ENCODE results near the gene SLC23A2.

SLC23A2 gene

GRCh38 chr20:4961746-4962145 is 39.6 kb downstream of the SLC23A2 start:
- DNase-seq, result peak; percentile 39

DNA sequence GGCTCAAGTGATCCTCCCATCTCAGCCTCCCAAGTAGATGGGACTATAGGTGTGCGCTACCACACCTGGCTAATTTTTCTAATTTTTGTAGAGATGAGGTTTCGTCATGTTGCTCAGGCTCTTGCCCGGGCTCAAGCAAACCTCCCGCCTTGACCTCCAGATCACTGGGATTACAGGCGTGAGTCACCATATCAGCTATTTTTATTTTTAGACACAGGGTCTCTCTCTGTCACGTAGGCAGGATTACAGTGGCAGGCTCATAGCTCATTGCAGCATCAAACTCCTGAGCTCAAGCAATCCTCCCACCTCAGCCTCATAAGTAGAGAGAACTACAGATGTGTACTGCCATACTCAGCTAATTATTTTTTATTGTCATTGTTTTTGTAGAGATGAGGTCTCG is 41.7 kb downstream of the SLC23A2 start:
- no peak for DNase-seq

DNA sequence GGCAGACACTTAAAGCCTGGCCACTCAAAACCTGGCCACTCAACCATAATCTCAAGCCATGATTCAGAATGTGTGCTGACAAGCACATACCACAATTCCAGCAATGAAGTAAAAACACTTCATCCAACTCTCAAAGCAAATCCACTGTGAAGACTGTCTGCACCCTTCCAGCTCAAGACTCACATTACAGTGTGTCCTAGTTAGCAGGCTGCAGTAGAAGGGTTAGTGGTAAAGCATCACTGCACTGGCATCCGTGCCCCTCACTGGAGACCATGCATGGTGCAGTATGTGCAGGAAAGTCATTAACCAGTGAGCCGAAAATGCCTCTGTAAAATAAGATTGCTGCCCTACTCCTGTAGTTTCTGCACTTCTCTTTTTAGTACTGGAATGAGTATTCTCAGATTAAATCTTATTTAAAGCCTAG is 43.4 kb downstream of the SLC23A2 start:
- DNase-seq, result peak; percentile 18

DNA sequence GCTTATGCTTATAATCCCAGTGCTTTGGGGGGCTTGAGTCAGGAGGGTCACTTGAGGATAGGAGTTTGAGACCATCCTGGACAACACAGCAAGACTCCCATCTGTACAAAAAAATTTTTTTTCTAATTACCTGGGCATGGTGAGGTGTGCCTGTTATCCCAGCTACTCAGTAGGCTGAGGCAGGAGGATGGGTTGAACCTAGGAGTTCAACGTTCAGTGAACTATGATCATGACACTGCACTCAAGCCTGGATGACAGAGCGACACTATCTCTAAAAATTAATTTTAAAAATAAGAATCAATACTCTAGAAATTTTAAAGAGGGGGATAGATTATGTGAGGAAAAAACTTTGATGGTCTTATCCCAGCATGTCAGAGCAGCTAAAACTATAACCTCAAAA is 44.1 kb downstream of the SLC23A2 start:
- no peak for DNase-seq

GRCh38 chr20:4956200-4956810 is 45.0 kb downstream of the SLC23A2 start:
- DNase-seq, result peak; percentile 58

- no peak for DNase-seq
Observed at GRCh38 chr20:4953881-4954280, 47.4 kb downstream of the SLC23A2 start.

GRCh38 chr20:4952229-4952628 is 49.1 kb downstream of the SLC23A2 start:
- DNase-seq, result no peak

DNA sequence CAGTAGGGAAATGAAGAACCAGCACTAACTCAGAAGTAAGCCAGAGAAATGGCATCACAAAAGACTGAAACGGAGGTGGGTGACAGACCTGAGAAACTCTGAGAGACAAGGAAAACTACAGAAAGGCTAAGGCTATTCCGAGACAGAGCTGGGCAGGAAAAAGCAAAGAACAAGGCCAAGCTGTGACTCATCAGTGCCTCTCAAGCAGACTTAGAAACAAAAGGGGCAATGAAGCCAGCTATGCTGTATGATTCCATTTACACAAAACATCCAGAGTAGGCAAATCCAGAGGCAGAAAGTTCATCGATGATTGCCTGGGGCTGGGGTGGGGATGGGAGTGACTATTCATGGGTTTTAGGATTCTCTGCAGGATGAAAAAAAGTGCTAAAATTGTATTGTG is 50.0 kb downstream of the SLC23A2 start:
- DNase-seq, result no peak

GRCh38 chr20:4950841-4951240 is 50.5 kb downstream of the SLC23A2 start:
- no peak for DNase-seq

GRCh38 chr20:4950437-4950836 is 50.9 kb downstream of the SLC23A2 start:
- DNase-seq, result no peak

- DNase-seq, result peak; percentile 29
Observed at GRCh38 chr20:4949833-4950178, 51.5 kb downstream of the SLC23A2 start.

DNA sequence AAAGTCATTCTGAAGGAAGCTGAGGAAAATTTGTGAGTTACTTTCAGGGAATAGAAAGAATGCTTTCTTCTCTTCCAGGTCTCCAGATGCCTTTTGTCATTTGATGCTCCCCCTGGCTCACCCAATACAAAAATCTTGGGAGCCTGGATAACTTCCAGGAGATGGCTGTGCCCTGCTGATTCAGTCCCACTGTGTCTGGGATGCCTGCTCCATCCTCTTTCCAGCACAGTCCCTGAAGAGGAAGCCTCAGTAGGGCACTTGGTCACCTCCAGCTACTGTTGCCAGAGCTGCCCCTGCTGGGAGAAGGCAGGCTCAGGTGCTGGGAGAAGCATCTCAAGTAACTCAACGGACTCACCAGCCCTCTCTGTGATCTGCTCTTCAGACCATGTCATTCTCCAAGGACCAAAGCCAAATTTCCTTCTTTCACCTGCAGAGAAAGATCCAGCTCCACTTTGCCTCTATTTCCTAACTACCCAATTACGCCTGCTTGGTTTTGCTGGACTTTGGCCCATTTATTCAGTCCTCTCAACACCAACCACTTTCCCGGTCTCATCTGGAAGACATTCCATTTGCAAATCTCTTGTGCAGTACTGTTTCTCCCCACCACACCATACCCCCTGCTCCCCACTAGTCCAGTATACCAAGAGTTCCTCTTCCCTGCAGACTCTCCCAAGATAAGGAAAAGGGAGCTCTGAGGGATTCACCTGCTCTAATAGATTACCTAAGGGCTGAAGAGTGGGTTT is 53.3 kb downstream of the SLC23A2 start:
- DNase-seq, result no peak

DNA sequence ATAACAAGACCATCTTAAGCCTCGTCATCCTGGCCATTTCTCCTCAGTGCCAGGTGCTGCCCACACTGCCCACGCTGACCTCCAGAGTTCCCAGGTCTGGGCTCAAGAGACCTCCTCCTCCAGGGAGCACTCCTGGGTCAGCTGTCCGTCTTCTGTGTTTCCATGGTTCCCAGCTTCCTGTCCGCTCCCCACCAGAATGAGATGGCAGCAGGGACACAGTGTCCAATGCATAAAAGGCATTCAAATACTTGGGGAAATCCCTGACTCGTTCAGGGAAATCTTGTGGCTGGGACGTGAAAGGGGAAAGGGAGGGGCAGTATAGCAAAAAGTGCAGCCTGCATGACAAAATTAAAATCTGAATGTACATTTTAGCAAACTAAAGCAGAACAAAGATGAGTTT is 54.3 kb downstream of the SLC23A2 start:
- no peak for DNase-seq

DNA sequence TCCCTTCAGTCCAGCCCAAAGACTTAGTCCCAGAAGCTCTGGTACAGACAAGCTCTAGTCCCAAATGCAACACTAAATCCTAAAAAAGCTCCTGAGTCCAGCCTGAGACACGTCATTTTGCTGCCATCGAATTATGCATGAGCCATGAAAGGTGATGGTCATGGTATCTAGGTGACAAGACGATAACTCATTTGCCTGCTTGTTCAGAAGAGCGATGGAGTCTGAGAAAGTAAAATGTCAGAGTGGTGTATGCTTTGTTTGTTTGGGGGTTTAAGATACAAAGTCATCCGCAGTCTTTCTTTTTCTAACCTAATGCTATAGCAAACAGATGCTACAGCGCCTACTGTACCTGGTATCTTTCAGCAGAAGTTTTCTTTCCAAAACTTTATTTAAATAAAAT is 54.7 kb downstream of the SLC23A2 start:
- DNase-seq, result no peak

- DNase-seq, result no peak
Observed at GRCh38 chr20:4944518-4945313, 56.6 kb downstream of the SLC23A2 start.

- DNase-seq, result no peak
Observed at GRCh38 chr20:4942331-4942730, 59.0 kb downstream of the SLC23A2 start.

- no peak for DNase-seq
Observed at GRCh38 chr20:4937407-4938319, 63.6 kb downstream of the SLC23A2 start.

GRCh38 chr20:4936851-4937406 is 64.4 kb downstream of the SLC23A2 start:
- DNase-seq, result no peak

- DNase-seq, result no peak
Observed at GRCh38 chr20:4936392-4936850, 64.9 kb downstream of the SLC23A2 start.

DNA sequence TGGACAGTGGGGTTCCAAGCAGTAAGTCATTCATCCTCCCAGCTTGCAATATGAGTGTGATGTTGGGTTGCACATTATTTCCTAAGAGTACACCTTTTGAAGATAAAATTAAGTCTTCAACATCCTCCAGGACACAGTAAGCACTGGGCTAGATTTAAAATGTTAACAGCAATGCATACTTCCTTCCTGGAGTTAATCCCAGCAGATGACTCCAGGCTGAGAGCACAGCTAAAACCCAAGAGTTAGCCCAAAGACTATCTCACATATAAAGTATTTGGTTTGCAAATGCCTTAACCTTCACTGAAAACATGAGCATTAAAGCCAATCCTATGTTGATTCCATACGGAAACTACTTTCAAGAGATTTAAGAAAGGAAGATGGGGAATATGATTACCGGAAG is 69.2 kb downstream of the SLC23A2 start:
- DNase-seq, result no peak

DNA sequence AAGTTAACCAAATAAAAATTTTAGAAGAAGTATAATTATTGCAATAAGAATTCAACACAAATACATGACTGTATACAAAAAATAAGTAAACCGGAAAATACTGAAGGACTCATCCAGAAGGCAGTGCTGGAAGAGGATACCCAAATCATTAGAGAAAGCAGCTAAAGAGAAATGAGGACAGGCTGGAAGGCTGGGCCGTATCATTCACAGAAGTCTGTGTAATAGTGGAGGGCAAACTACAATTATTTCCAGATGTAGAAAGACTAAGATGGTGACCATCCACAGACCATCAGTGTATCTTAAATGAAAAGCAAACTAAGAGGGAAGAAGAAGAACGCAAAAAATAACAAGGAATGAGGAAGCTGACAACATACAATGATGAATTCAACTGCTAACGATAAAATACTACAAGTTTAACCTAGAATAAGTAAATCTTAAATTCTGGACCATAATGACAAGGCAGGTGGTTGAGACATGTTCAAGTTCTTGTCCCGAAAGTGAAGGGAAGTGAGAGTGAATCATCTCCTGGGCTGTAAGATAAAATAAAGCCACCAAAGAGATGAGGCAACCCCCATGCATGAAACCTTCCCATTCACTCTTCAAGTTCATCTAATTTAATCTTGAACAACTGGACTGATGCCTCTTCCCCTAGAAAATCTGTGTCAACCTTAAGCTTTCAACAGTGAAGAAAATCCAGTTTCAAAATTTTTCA is 71.5 kb downstream of the SLC23A2 start:
- peak; percentile 8 for DNase-seq

Data from activated CD4-positive, alpha-beta T cell treated with anti-CD3 and anti-CD28 coated beads, Interleukin-2, amount 50 U/mL, for 16 hours (primary cell).